GM23338 (cell line): ENCODE results near the gene LGR5. TPM values are rescaled to one million over a fixed set of nuclear protein-coding genes. Genes with fewer than 3 reads are reported as not detected.

Experiments used
- ATAC-seq: fragments of 200-7000 bp; cut with Tn5 transposase; 3 replicates; pipeline ENCODE4 v1.9.1; 2020
- DNase-seq: peaks from one replicate; pipeline ENCODE4 v3.0.0-alpha.2; 2015; ENCODE audit warnings: low spot score
- H2AFZ ChIP-seq: fragments of 200-600 bp; sonication (generic); 2 replicates; pipeline ENCODE4 v1.8.0; 2016; ENCODE audit warnings: antibody characterized with exemption, mild to moderate bottlenecking, moderate library complexity
- H3F3A ChIP-seq: fragments of 200-600 bp; sonication (generic); replicated peaks from 2 replicates; pipeline ENCODE4 v1.8.0; 2017; ENCODE audit warnings: antibody characterized with exemption, mixed run types, low read depth
- H3K27ac ChIP-seq: fragments of 200-600 bp; sonication (generic); 2 replicates; pipeline ENCODE4 v1.6.1; 2016; ENCODE audit warnings: low read depth
- H3K27me3 ChIP-seq: fragments of 200-600 bp; sonication (generic); 2 replicates; pipeline ENCODE4 v1.8.0; 2016; ENCODE audit warnings: mild to moderate bottlenecking, mixed run types, moderate library complexity; ENCODE audit not compliant: insufficient read depth
- H3K36me3 ChIP-seq: fragments of 200-600 bp; sonication (generic); 2 replicates; pipeline ENCODE4 v1.8.0; 2016; ENCODE audit warnings: mild to moderate bottlenecking; ENCODE audit not compliant: insufficient read depth
- H3K4me1 ChIP-seq: fragments of 200-600 bp; sonication (generic); 2 replicates; pipeline ENCODE4 v1.8.0; 2016; ENCODE audit warnings: mild to moderate bottlenecking, moderate library complexity; ENCODE audit not compliant: insufficient read depth
- H3K4me2 ChIP-seq: fragments of 200-600 bp; sonication (generic); 2 replicates; pipeline ENCODE4 v1.7.1; 2017; ENCODE audit warnings: mixed run types
- H3K4me3 ChIP-seq: fragments of 200-600 bp; sonication (generic); 2 replicates; pipeline ENCODE4 v1.6.1; 2016; ENCODE audit warnings: mixed run types
- H3K79me2 ChIP-seq: fragments of 200-600 bp; sonication (generic); replicated peaks from 2 replicates; pipeline ENCODE4 v1.8.0; 2017; ENCODE audit warnings: mild to moderate bottlenecking; ENCODE audit not compliant: insufficient read depth
- H3K9me2 ChIP-seq: fragments of 200-600 bp; sonication (generic); 2 replicates; pipeline ENCODE4 v1.8.0; 2017; ENCODE audit not compliant: insufficient read depth
- H4K20me1 ChIP-seq: fragments of 200-600 bp; sonication (generic); replicated peaks from 2 replicates; pipeline ENCODE4 v1.8.0; 2017; ENCODE audit warnings: mild to moderate bottlenecking; ENCODE audit not compliant: insufficient read depth
- H3K27ac Mint-ChIP-seq: 2 replicates; pipeline ENCODE4 v1.8.0; 2020; ENCODE audit warnings: inconsistent platforms, mild to moderate bottlenecking, moderate library complexity, mixed read lengths
- H3K27me3 Mint-ChIP-seq: 3 replicates; pipeline ENCODE4 v1.8.0; 2022; ENCODE audit warnings: low read depth, mild to moderate bottlenecking, moderate library complexity, mixed read lengths, inconsistent platforms; ENCODE audit not compliant: insufficient read depth, poor library complexity
- H3K36me3 Mint-ChIP-seq: 3 replicates; pipeline ENCODE4 v1.8.0; 2021; ENCODE audit warnings: low read depth, mild to moderate bottlenecking, inconsistent platforms, moderate library complexity, mixed read lengths
- H3K4me1 Mint-ChIP-seq: 3 replicates; pipeline ENCODE4 v1.8.0; 2020; ENCODE audit warnings: mild to moderate bottlenecking, inconsistent platforms, mixed read lengths
- H3K4me3 Mint-ChIP-seq: 3 replicates; pipeline ENCODE4 v1.8.0; 2021; ENCODE audit warnings: moderate library complexity, mild to moderate bottlenecking, inconsistent platforms, mixed read lengths
- H3K9me3 Mint-ChIP-seq: 3 replicates; pipeline ENCODE4 v1.8.0; 2020; ENCODE audit warnings: moderate library complexity, mild to moderate bottlenecking, inconsistent platforms, mixed read lengths
- CREB1 ChIP-seq: fragments of 250-450 bp; sonication (Bioruptor Pico); IDR thresholded peaks from 2 replicates; pipeline ENCODE4 v1.5.0; 2020; ENCODE audit warnings: low read depth, mild to moderate bottlenecking, moderate library complexity
- CTCF ChIP-seq, 2 experiments: fragments of 200-600 bp in 1 of 2; sonication (generic) in 1 of 2; conservative IDR thresholded peaks; 2 replicates each; pipeline versions ENCODE4 v1.5.1 to v1.6.1; 2016 to 2017; ENCODE audit warnings: antibody characterized with exemption in 2 of 2, low read depth in 2 of 2, mild to moderate bottlenecking in 2 of 2, moderate library complexity in 1 of 2
- ETS1 ChIP-seq: IDR thresholded peaks from 2 replicates; pipeline ENCODE4 v1.6.1; 2016; ENCODE audit warnings: antibody characterized with exemption
- EZH2 ChIP-seq: fragments of 200-600 bp; sonication (generic); IDR thresholded peaks from one replicate; pipeline ENCODE4 v1.8.0; 2017; ENCODE audit warnings: antibody characterized with exemption, mild to moderate bottlenecking, low read depth; ENCODE audit not compliant: unreplicated experiment
- EZH2phosphoT487 ChIP-seq: fragments of 200-600 bp; sonication (generic); IDR thresholded peaks from one replicate; pipeline ENCODE4 v1.8.1; 2018; ENCODE audit warnings: antibody characterized with exemption; ENCODE audit not compliant: unreplicated experiment
- JUNB ChIP-seq: IDR thresholded peaks from one replicate; pipeline ENCODE4 v1.6.1; 2016; ENCODE audit warnings: antibody characterized with exemption; ENCODE audit not compliant: unreplicated experiment
- NANOG ChIP-seq: IDR thresholded peaks from 2 replicates; pipeline ENCODE4 v1.6.1; 2016; ENCODE audit warnings: antibody characterized with exemption, borderline replicate concordance
- POLR2AphosphoS5 ChIP-seq: IDR thresholded peaks from 2 replicates; pipeline ENCODE4 v1.6.1; 2016; ENCODE audit warnings: antibody characterized with exemption, low read depth
- REST ChIP-seq: IDR thresholded peaks from one replicate; pipeline ENCODE4 v1.6.1; 2018; ENCODE audit warnings: antibody characterized with exemption; ENCODE audit not compliant: unreplicated experiment
- STAT1 ChIP-seq: IDR thresholded peaks from one replicate; pipeline ENCODE4 v1.6.1; 2016; ENCODE audit warnings: antibody characterized with exemption; ENCODE audit not compliant: unreplicated experiment
- ZNF114 ChIP-seq: fragments of 250-450 bp; sonication (Bioruptor Pico); IDR thresholded peaks from 2 replicates; pipeline ENCODE4 v1.5.0; 2020; ENCODE audit warnings: mild to moderate bottlenecking, moderate library complexity
- ZNF331 ChIP-seq: fragments of 250-450 bp; sonication (Bioruptor Pico); IDR thresholded peaks from 2 replicates; pipeline ENCODE4 v1.5.0; 2020; ENCODE audit warnings: low read depth, mild to moderate bottlenecking, moderate library complexity
- ZNF462 ChIP-seq: fragments of 250-450 bp; sonication (Bioruptor Pico); IDR thresholded peaks from 2 replicates; pipeline ENCODE4 v1.5.0; 2020; ENCODE audit warnings: mild to moderate bottlenecking, moderate library complexity
- polyA plus RNA-seq: library from polyadenylated mRNA; unstranded; fragments of >200 nt; fragmentation: Nextera tagmentation; extraction: Ambion mirVana; gene quantifications from 2 replicates; pipeline ENCODE4 v1.2.1, GENCODE V29; 2016
- total RNA-seq: library from RNA; depleted of rRNA; stranded (reverse); fragments of >200 nt; shearing (Covaris generic); gene quantifications from 2 replicates; pipeline ENCODE4 v1.2.3, GENCODE V29; 2014

The LGR5 gene
- total and polyA plus RNA-seq, 2 experiments from 2014 or later = 0.17 to 0.26 TPM

- no peak for TF ChIP-seq ZNF462 (CRISPR knock-in tag)
- TF ChIP-seq ZNF331 = no peak
These were observed 32.9 kb downstream of the LGR5 start (continued) for GRCh38 chr12:71472441-71472911.

GRCh38 chr12:71474791-71475190 is 35.2 kb downstream of the LGR5 start:
- no peaks in the 10 kb centered on the region; the same call in 2 of the 3 replicates for H3K4me1 Mint-ChIP-seq
- Histone ChIP-seq H3K27ac (no peak overlapping the region), H3F3A (no peaks in the 10 kb centered on the region), H3K4me2 (no peak overlapping the region), H3K36me3 (no peaks in the 10 kb centered on the region), H3K9me2 (no peaks in the 10 kb centered on the region), H4K20me1 (no peaks in the 10 kb centered on the region), H2AFZ (no peak overlapping the region), H3K79me2 (no peaks in the 10 kb centered on the region), H3K4me3 (no peak overlapping the region), H3K4me1 (no peaks in the 10 kb centered on the region), H3K27me3 (no peaks in the 10 kb centered on the region)
- ATAC-seq (no peak), DNase-seq (no peak)
- H3K27me3 Mint-ChIP-seq = no peaks in the 10 kb centered on the region
- no peak overlapping the region for H3K27ac Mint-ChIP-seq
- no peak overlapping the region for H3K4me3 Mint-ChIP-seq
- H3K9me3 Mint-ChIP-seq = no peaks in the 10 kb centered on the region
- H3K36me3 Mint-ChIP-seq = no peaks in the 10 kb centered on the region
- TF ChIP-seq EZH2phosphoT487 = no peak
- TF ChIP-seq ETS1 = no peak
- TF ChIP-seq EZH2 = no peak
- TF ChIP-seq JUNB = no peak
- no peak for TF ChIP-seq REST
- no peak for TF ChIP-seq NANOG
- TF ChIP-seq STAT1 = no peak
- TF ChIP-seq CREB1 = no peak
- no peak for TF ChIP-seq POLR2AphosphoS5
- TF ChIP-seq CTCF (conservative IDR thresholded peaks at IDR 0.05; ENCODE audit: low read depth in 2 of 2) = no peak
- TF ChIP-seq ZNF331 = no peak
- no peak for TF ChIP-seq ZNF114
